Measurements from ENCODE around the gene IAH1. TPM values are rescaled to one million over a fixed set of nuclear protein-coding genes. Genes with fewer than 3 reads are reported as not detected.

IAH1 gene
- total RNA-seq, 2 experiments from 2014 or later = 54.8 to 57.3 TPM

DNA sequence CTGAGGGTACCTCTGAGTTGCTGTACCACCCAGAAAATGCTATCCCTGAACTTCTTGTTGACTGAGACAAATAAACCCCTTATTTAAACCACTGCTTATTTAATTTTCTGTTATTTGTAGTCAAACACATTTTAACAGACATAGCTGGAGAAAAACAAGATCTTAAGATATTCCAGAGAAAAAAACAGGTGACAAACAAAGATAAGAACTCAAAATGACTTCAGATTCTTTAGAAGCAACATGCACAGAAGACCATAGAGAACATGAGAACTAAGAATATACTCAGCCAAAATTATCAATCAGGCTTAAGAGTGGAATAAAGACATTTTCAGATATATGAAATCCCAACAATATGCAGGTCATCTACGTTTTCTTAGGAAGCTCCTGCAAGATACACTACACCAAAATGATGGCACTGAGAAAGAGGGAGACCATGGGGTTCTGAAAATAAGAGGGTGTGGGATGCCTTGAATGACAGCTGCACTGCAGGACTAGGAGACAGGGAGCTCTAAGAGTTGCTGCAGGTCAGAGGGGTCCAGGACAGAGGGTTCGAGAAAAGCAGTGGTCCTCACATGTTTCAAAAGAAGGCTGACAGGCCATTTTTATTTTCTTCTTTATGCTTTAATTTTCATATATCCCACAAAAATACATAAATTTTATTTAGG, 42.9 kb downstream of the IAH1 start:
- H3K4me1 Mint-ChIP-seq (ENCODE audit: low read depth) = no peaks in the 10 kb centered on the region
- peaks cover 81% of the 10 kb centered on the region for H3K36me3 ChIP-seq (ENCODE audit: insufficient read depth, low read length)
- CTCF ChIA-PET = interaction anchor here (0.7 kb wide), 1 partner anchor 19 kb away, joined by 3 read pairs; no protein-coding TSS in a partner anchor

GRCh38 chr2:9518163-9518562, 43.8 kb downstream of the IAH1 start:
- Mint-ChIP-seq H3K27ac (no peak overlapping the region), H3K9me3 (no peaks in the 10 kb centered on the region), H3K36me3 (ENCODE audit: low read depth) (peaks cover 76% of the 10 kb centered on the region), H3K4me1 (ENCODE audit: low read depth) (no peaks in the 10 kb centered on the region), H3K27me3 (no peaks in the 10 kb centered on the region), H3K4me3 (no peak overlapping the region)
- DNase-seq = no peak
- Histone ChIP-seq H3K27ac (ENCODE audit: low read depth in 1 of 2, low read length in 2 of 2) (no peak overlapping the region), H3K4me3 (ENCODE audit: low read length) (no peak overlapping the region), H3K4me1 (ENCODE audit: insufficient read depth, low read length) (no peaks in the 10 kb centered on the region), H3K9me3 (ENCODE audit: control insufficient read depth in 1 of 2, insufficient read depth in 1 of 2, low read length in 2 of 2) (no peaks in the 10 kb centered on the region), H3K36me3 (ENCODE audit: insufficient read depth, low read length) (peaks cover 79% of the 10 kb centered on the region), H3K27me3 (ENCODE audit: control insufficient read depth in 1 of 2, insufficient read depth in 2 of 2, low read length in 2 of 2) (no peaks in the 10 kb centered on the region)
- TF ChIP-seq, protein P1, sequence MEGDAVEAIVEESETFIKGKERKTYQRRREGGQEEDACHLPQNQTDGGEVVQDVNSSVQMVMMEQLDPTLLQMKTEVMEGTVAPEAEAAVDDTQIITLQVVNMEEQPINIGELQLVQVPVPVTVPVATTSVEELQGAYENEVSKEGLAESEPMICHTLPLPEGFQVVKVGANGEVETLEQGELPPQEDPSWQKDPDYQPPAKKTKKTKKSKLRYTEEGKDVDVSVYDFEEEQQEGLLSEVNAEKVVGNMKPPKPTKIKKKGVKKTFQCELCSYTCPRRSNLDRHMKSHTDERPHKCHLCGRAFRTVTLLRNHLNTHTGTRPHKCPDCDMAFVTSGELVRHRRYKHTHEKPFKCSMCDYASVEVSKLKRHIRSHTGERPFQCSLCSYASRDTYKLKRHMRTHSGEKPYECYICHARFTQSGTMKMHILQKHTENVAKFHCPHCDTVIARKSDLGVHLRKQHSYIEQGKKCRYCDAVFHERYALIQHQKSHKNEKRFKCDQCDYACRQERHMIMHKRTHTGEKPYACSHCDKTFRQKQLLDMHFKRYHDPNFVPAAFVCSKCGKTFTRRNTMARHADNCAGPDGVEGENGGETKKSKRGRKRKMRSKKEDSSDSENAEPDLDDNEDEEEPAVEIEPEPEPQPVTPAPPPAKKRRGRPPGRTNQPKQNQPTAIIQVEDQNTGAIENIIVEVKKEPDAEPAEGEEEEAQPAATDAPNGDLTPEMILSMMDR (IDR thresholded peaks at IDR 0.05) = no peak
- intact Hi-C loops (cut with DNase I, micrococcal nuclease) = no loop called here
- ChIA-PET POLR2A (no interaction called here), CTCF (interaction anchor here (0.7 kb wide), 1 partner anchor 18 kb away, joined by 3 read pairs; no protein-coding TSS in a partner anchor)
- ATAC-seq (ENCODE audit: poor library complexity) = no peak

More for the DNA sequence above, 42.9 kb downstream of the IAH1 start:
- H3K27ac ChIP-seq (ENCODE audit: low read depth in 1 of 2, low read length in 2 of 2) = no peak overlapping the region
- DNase-seq = no peak
- TF ChIP-seq, protein P1 (IDR thresholded peaks at IDR 0.05) = no peak
- H3K4me3 ChIP-seq (ENCODE audit: low read length) = no peak overlapping the region
- Mint-ChIP-seq H3K27me3 (no peaks in the 10 kb centered on the region), H3K4me3 (no peak overlapping the region), H3K36me3 (ENCODE audit: low read depth) (peaks cover 77% of the 10 kb centered on the region), H3K27ac (no peak overlapping the region), H3K9me3 (no peaks in the 10 kb centered on the region)
- intact Hi-C loops (cut with DNase I, micrococcal nuclease) = no loop called here
- POLR2A ChIA-PET = interaction anchor here (1.1 kb wide), 1 partner anchor 44 kb away, joined by 3 read pairs; no protein-coding TSS in a partner anchor
- H3K4me1 ChIP-seq (ENCODE audit: insufficient read depth, low read length) = no peaks in the 10 kb centered on the region
- no peaks in the 10 kb centered on the region for H3K27me3 ChIP-seq (ENCODE audit: control insufficient read depth in 1 of 2, insufficient read depth in 2 of 2, low read length in 2 of 2)
- H3K9me3 ChIP-seq (ENCODE audit: control insufficient read depth in 1 of 2, insufficient read depth in 1 of 2, low read length in 2 of 2) = no peaks in the 10 kb centered on the region
- no peak for ATAC-seq (ENCODE audit: poor library complexity)

- Mint-ChIP-seq H3K36me3 (ENCODE audit: low read depth) (peaks cover 77% of the 10 kb centered on the region), H3K4me1 (ENCODE audit: low read depth) (no peaks in the 10 kb centered on the region), H3K27ac (no peak overlapping the region), H3K27me3 (no peaks in the 10 kb centered on the region), H3K4me3 (no peak overlapping the region), H3K9me3 (no peaks in the 10 kb centered on the region)
- H3K9me3 ChIP-seq (ENCODE audit: control insufficient read depth in 1 of 2, insufficient read depth in 1 of 2, low read length in 2 of 2) = no peaks in the 10 kb centered on the region
- no peak overlapping the region for H3K27ac ChIP-seq (ENCODE audit: low read depth in 1 of 2, low read length in 2 of 2)
- no peak overlapping the region for H3K4me3 ChIP-seq (ENCODE audit: low read length)
- ChIA-PET CTCF (no interaction called here), POLR2A (no interaction called here)
- TF ChIP-seq, protein P1 (IDR thresholded peaks at IDR 0.05) = no peak
- no peaks in the 10 kb centered on the region for H3K27me3 ChIP-seq (ENCODE audit: control insufficient read depth in 1 of 2, insufficient read depth in 2 of 2, low read length in 2 of 2)
- DNase-seq (no peak), ATAC-seq (ENCODE audit: poor library complexity) (no peak)
- peaks cover 77% of the 10 kb centered on the region for H3K36me3 ChIP-seq (ENCODE audit: insufficient read depth, low read length)
- intact Hi-C loops (cut with DNase I, micrococcal nuclease) = no loop called here
- H3K4me1 ChIP-seq (ENCODE audit: insufficient read depth, low read length) = no peaks in the 10 kb centered on the region
These were observed 44.4 kb downstream of the IAH1 start for GRCh38 chr2:9518780-9519179.
